Activated CD8-positive, alpha-beta T cell treated with anti-CD3 and anti-CD28 coated beads for 36 hours (primary cell): ENCODE measurements around the gene NTNG1. TPM values are rescaled to one million over a fixed set of nuclear protein-coding genes. Genes with fewer than 3 reads are reported as not detected.

Experiments used
- ATAC-seq: fragments of 200-7000 bp; cut with Tn5 transposase; one replicate; pipeline ENCODE4 v1.10.0; 2021; ENCODE audit warnings: mild to moderate bottlenecking, moderate library complexity
- CTCF ChIA-PET: fragments of 350-600 bp; sonication (Branson Sonifier 250); formaldehyde crosslinking; loops from one replicate; lab custom pipeline; 2021; ENCODE audit warnings: antibody characterized with exemption; lab: Charles Lee
- POLR2A ChIA-PET: fragments of 350-600 bp; sonication (Branson Sonifier 250); formaldehyde crosslinking; loops from one replicate; lab custom pipeline; 2021; ENCODE audit warnings: antibody characterized with exemption; lab: Charles Lee
- DNase-seq: peaks from one replicate; pipeline ENCODE4 v3.0.0-alpha.2; 2020
- H3K27ac Mint-ChIP-seq: one replicate; pipeline ENCODE4 v1.8.0; 2021; ENCODE audit warnings: mild to moderate bottlenecking, mixed read lengths
- H3K27me3 Mint-ChIP-seq: one replicate; pipeline ENCODE4 v1.8.0; 2021; ENCODE audit warnings: mixed read lengths
- H3K36me3 Mint-ChIP-seq: one replicate; pipeline ENCODE4 v1.8.0; 2021; ENCODE audit warnings: low read depth, mixed read lengths
- H3K4me1 Mint-ChIP-seq: one replicate; pipeline ENCODE4 v1.8.0; 2021; ENCODE audit warnings: low read depth, mixed read lengths
- H3K4me3 Mint-ChIP-seq: one replicate; pipeline ENCODE4 v1.8.0; 2021; ENCODE audit warnings: mild to moderate bottlenecking, moderate library complexity, mixed read lengths
- H3K9me3 Mint-ChIP-seq: one replicate; pipeline ENCODE4 v1.8.0; 2021; ENCODE audit warnings: mixed read lengths
- intact Hi-C: fragments of 100-400 bp; cut with micrococcal nuclease; formaldehyde crosslinking; loops from one replicate; pipeline ENCODE4 v1.10.0; 2022
- total RNA-seq, 2 experiments: library from RNA; stranded (reverse); gene quantifications; one replicate each; pipeline ENCODE4 v1.2.3, GENCODE V29; 2021
- TF ChIP-seq, protein P1 (sequence below): fragments of 200-600 bp; IDR thresholded peaks from one replicate; pipeline ENCODE4 v1.8.0; 2022; ENCODE audit warnings: antibody characterized with exemption, mild to moderate bottlenecking

NTNG1 gene
- total RNA-seq, 2 experiments from 2014 or later = 0.96 to 1.0 TPM

DNA sequence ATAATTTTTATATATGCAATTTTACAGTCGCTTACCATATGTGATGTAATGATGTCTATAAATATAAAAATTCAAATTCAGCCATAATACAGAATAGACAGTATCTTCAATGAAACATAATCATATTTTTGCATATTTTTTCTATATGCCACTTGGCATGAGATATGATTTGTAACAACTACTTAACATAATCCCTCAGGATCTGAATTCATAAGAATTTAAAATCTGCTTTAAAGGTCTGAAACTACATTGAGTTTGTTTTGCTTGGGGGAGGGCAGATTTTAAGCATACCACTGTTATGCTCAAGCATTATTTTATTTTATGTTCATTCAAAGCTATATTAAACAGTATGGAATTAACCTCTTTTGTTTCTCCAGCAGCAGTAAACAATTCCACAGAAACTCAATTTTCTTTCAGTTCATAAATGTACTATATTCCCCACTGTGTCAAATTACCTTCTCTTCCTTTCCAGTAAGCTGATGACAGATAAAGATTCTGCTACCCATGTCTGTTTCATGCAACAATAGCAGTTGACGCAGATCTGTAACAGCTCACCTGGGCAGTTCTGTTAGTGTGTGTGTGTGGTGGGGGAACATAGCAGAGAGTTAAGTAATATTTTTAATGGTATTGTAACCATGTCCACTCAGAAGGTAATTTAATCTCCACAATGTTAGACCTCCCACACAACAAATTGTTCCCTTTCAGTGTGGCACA is 224.8 kb downstream of the NTNG1 start:
- no peak overlapping the region for H3K27ac Mint-ChIP-seq
- intact Hi-C loops = no loop called here
- H3K27me3 Mint-ChIP-seq = peaks cover 4% of the 10 kb centered on the region
- H3K9me3 Mint-ChIP-seq = no peaks in the 10 kb centered on the region
- ChIA-PET CTCF (no interaction called here), POLR2A (no interaction called here)
- no peak for DNase-seq
- H3K4me3 Mint-ChIP-seq = no peak overlapping the region
- no peak for ATAC-seq
- H3K36me3 Mint-ChIP-seq = no peaks in the 10 kb centered on the region
- H3K4me1 Mint-ChIP-seq = no peaks in the 10 kb centered on the region
- TF ChIP-seq, protein P1, sequence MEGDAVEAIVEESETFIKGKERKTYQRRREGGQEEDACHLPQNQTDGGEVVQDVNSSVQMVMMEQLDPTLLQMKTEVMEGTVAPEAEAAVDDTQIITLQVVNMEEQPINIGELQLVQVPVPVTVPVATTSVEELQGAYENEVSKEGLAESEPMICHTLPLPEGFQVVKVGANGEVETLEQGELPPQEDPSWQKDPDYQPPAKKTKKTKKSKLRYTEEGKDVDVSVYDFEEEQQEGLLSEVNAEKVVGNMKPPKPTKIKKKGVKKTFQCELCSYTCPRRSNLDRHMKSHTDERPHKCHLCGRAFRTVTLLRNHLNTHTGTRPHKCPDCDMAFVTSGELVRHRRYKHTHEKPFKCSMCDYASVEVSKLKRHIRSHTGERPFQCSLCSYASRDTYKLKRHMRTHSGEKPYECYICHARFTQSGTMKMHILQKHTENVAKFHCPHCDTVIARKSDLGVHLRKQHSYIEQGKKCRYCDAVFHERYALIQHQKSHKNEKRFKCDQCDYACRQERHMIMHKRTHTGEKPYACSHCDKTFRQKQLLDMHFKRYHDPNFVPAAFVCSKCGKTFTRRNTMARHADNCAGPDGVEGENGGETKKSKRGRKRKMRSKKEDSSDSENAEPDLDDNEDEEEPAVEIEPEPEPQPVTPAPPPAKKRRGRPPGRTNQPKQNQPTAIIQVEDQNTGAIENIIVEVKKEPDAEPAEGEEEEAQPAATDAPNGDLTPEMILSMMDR = no peak

DNA sequence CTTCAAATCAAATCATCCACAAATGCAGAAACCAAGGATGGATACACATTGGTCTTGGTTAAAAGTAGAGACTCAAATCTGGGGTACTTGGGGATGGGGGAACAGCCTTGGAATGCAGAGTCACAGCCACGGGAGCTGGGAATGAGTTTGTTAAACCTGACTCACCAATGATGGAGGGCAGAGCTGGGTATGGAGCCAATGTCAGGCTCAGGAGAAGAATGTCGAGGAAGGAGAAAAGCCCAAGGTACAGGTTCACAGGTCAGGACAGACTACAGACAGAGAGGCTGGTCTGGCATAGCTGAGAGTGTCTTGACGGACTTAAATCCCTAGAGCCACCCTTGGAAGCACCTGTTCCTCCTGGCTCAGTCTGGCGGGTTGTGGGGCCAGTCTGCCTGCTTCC is 237.6 kb downstream of the NTNG1 start:
- ChIA-PET CTCF (no interaction called here), POLR2A (no interaction called here)
- Mint-ChIP-seq H3K27ac (no peak overlapping the region), H3K27me3 (peaks cover 7% of the 10 kb centered on the region), H3K4me1 (no peaks in the 10 kb centered on the region), H3K9me3 (no peaks in the 10 kb centered on the region), H3K4me3 (no peak overlapping the region), H3K36me3 (no peaks in the 10 kb centered on the region)
- TF ChIP-seq, protein P1 = no peak
- ATAC-seq (no peak), DNase-seq (no peak)
- intact Hi-C loops = no loop called here

DNA sequence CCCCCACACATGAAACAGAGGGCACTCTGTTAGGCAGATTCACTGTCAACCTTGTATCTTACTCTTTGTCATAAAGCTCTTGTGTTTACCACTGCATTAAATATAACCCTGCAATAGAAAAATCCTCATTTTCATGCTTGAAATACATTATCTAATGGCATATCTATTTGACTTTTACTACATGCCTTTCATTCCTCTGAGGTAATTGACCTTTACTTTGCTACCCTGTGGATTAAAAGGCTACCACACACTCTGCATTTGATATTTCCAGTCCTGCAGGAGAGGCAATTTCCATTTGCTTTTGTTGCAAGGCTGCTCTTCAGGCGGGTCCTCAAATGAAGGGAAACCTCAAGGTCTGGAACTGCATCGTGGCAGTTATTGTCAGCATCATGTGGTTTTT is 238.0 kb downstream of the NTNG1 start:
- TF ChIP-seq, protein P1 = no peak
- CTCF ChIA-PET = no interaction called here
- POLR2A ChIA-PET = no interaction called here
- intact Hi-C loops = no loop called here
- Mint-ChIP-seq H3K9me3 (no peaks in the 10 kb centered on the region), H3K36me3 (no peaks in the 10 kb centered on the region), H3K27ac (no peak overlapping the region), H3K27me3 (peaks cover 7% of the 10 kb centered on the region), H3K4me3 (no peak overlapping the region), H3K4me1 (no peaks in the 10 kb centered on the region)
- DNase-seq = no peak
- no peak for ATAC-seq

DNA sequence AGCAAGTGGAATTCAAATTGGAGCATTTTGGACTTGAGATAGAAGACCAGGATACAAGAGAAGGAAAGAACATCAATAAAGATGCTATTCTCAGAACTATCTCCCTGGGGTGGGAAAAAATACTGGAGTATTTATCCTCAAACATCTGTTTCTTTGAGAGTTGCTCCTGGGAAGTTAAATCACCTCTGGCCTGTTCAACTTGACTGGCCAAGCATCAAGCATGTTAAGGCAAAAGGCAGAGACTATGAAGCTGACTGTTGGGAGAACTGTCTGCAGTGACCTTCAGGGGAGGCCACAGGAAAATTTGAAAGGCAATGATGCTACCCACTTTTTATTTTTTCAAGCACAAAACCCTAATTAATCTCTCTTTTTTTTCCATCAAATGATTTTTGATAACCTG is 239.0 kb downstream of the NTNG1 start:
- ChIA-PET POLR2A (no interaction called here), CTCF (no interaction called here)
- intact Hi-C loops = no loop called here
- TF ChIP-seq, protein P1 = no peak
- Mint-ChIP-seq H3K9me3 (no peaks in the 10 kb centered on the region), H3K4me3 (no peak overlapping the region), H3K27me3 (peaks cover 7% of the 10 kb centered on the region), H3K4me1 (no peaks in the 10 kb centered on the region), H3K27ac (no peak overlapping the region), H3K36me3 (no peaks in the 10 kb centered on the region)
- no peak for ATAC-seq
- no peak for DNase-seq

DNA sequence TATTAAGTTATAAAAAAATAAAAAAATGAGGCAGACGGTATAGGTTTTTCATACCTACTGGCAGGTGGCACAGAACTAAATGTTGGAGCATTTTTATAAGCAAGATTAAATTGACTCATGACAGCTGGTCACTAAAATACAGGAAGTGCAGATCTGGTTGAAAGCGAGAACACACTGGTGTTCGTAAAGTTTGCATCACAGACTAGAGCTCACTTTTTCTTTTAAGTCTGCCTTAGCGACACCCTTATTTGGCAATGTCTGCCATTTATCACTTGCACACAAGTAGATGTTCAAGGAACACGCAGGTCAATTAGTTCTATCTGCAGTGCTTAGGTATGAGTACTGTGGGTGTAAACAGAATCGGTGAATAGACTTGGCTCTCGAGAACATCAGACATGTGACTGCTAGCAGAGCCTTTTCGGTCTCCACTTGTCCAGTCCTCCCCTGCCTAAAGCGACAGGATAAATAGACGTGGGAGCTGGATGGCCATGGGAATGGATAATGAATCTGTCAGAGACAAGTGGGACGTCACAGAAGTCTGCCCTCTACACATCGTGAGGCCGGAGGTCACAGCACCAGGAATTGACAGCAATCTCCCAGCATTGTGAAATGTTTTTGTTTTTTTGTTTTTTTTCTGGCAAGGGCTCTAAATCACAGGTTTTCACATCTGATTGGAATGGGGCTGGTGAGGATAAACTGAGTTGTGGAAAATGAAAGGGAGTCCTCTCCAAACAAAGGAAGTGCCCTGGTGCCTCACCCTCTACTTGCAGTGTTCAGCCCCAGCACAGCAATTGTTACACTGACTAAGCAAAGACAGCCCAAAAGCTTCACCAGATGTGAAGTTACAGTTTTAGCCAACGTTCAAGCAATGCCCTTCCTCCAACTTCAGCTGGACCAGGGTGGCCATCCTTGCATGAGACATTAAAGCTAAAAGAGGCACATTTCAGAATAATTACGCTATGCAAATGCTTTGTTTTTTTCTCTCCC is 248.9 kb downstream of the NTNG1 start:
- TF ChIP-seq, protein P1 = no peak
- ChIA-PET CTCF (no interaction called here), POLR2A (interaction anchor here (1.2 kb wide), 1 partner anchor 9 kb away, joined by 3 read pairs; no protein-coding TSS in a partner anchor)
- no peaks in the 10 kb centered on the region for H3K9me3 Mint-ChIP-seq
- H3K4me1 Mint-ChIP-seq = no peaks in the 10 kb centered on the region
- no peaks in the 10 kb centered on the region for H3K36me3 Mint-ChIP-seq
- ATAC-seq = no peak
- no peak for DNase-seq
- no peak overlapping the region for H3K27ac Mint-ChIP-seq
- H3K27me3 Mint-ChIP-seq = peaks cover 2% of the 10 kb centered on the region
- H3K4me3 Mint-ChIP-seq = no peak overlapping the region
- intact Hi-C loops = no loop called here
